A673 (cell line): Measurements from ENCODE around the gene NAV2. TPM values are rescaled to one million over a fixed set of nuclear protein-coding genes. Genes with fewer than 3 reads are reported as not detected.

Experiments used
- BruUV-seq: library from RNA; stranded (reverse); fragments of 400-500 nt; replicated peaks from 2 replicates; lab custom pipeline; 2021; lab: Mats Ljungman, UMichigan
- CTCF ChIA-PET: fragments of 300-600 bp; sonication (Branson Sonifier 250); formaldehyde crosslinking; loops from one replicate; lab custom pipeline; 2022; ENCODE audit warnings: antibody characterized with exemption; lab: Charles Lee
- POLR2A ChIA-PET: fragments of 300-600 bp; sonication (Branson Sonifier 250); formaldehyde crosslinking; loops from one replicate; lab custom pipeline; 2022; ENCODE audit warnings: antibody characterized with exemption; ENCODE audit not compliant: low non-redundant PET; lab: Charles Lee
- DNase-seq: peaks from one replicate; pipeline ENCODE4 v3.0.0-alpha.2; 2015; ENCODE audit warnings: low spot score
- H3K27ac ChIP-seq: fragments of 200-600 bp; sonication (generic); 2 replicates; pipeline ENCODE4 v1.5.1; 2016; ENCODE audit warnings: mixed run types, low read depth, mild to moderate bottlenecking, mixed read lengths, antibody characterized with exemption, low read length; ENCODE audit not compliant: poor library complexity, severe bottlenecking
- H3K27me3 ChIP-seq: fragments of 200-600 bp; sonication (generic); replicated peaks from 2 replicates; pipeline ENCODE4 v1.6.1; 2017; ENCODE audit warnings: mixed run types, low read depth, mild to moderate bottlenecking, mixed read lengths, antibody characterized with exemption, low read length; ENCODE audit not compliant: insufficient read depth, poor library complexity
- H3K36me3 ChIP-seq: fragments of 200-600 bp; sonication (generic); 2 replicates; pipeline ENCODE4 v1.6.1; 2016; ENCODE audit warnings: mixed run types, mild to moderate bottlenecking, mixed read lengths, antibody characterized with exemption, low read length; ENCODE audit not compliant: insufficient read depth, poor library complexity, severe bottlenecking
- H3K4me1 ChIP-seq: fragments of 200-600 bp; sonication (generic); 2 replicates; pipeline ENCODE4 v1.6.1; 2017; ENCODE audit warnings: mixed run types, mild to moderate bottlenecking, mixed read lengths, antibody characterized with exemption, low read length; ENCODE audit not compliant: insufficient read depth, poor library complexity, severe bottlenecking
- H3K4me3 ChIP-seq: fragments of 200-600 bp; sonication (generic); 2 replicates; pipeline ENCODE4 v1.5.1; 2016; ENCODE audit warnings: low read depth, mixed run types, mild to moderate bottlenecking, mixed read lengths, low read length; ENCODE audit not compliant: poor library complexity, severe bottlenecking
- H3K9me3 ChIP-seq: fragments of 200-600 bp; sonication (generic); 2 replicates; pipeline ENCODE4 v1.6.1; 2016; ENCODE audit warnings: mixed run types, low read depth, mild to moderate bottlenecking, mixed read lengths, antibody characterized with exemption, low read length; ENCODE audit not compliant: poor library complexity, severe bottlenecking
- CTCF ChIP-seq: fragments of 300-800, 200-600 bp; sonication (generic); conservative IDR thresholded peaks from 2 replicates; pipeline ENCODE4 v1.5.1; 2017; ENCODE audit warnings: low read depth, mild to moderate bottlenecking, antibody characterized with exemption, low read length, moderate library complexity, mixed read lengths
- EZH2 ChIP-seq: fragments of 200-600 bp; sonication (generic); IDR thresholded peaks from 2 replicates; pipeline ENCODE4 v1.6.1; 2017; ENCODE audit warnings: borderline replicate concordance, low read depth, mild to moderate bottlenecking, mixed read lengths, antibody characterized with exemption, low read length; ENCODE audit not compliant: poor library complexity, severe bottlenecking
- intact Hi-C: fragments of 100-400 bp; cut with micrococcal nuclease; formaldehyde crosslinking; loops from one replicate; pipeline ENCODE4 v1.10.0; 2022; ENCODE audit not compliant: unreplicated experiment
- total RNA-seq: library from RNA; stranded (reverse); gene quantifications from 2 replicates; pipeline ENCODE4 v1.2.3, GENCODE V29; 2021

The NAV2 gene
- total RNA-seq, 1 experiment from 2014 or later, result not detected

- H3K4me1 ChIP-seq, result no peaks in the 10 kb centered on the region
- CTCF ChIA-PET, result interaction anchor here (0.6 kb wide), 1 partner anchor 34 kb away, joined by 3 read pairs; no protein-coding TSS in a partner anchor
- POLR2A ChIA-PET, result no interaction called here
- no peak overlapping the region for H3K27ac ChIP-seq
- no peak for DNase-seq
- H3K27me3 ChIP-seq, result peaks cover 77% of the 10 kb centered on the region
- BruUV-seq, result no TSS peak
- no peak for TF ChIP-seq CTCF
- TF ChIP-seq EZH2, result peak; percentile 37
- H3K9me3 ChIP-seq, result no peaks in the 10 kb centered on the region
- intact Hi-C loops, result no loop called here
- no peaks in the 10 kb centered on the region for H3K36me3 ChIP-seq
- no peak overlapping the region for H3K4me3 ChIP-seq
Observed at GRCh38 chr11:20156876-20157613, 444.4 kb downstream of the NAV2 start.

- CTCF ChIA-PET, result interaction anchor here (0.6 kb wide), 1 partner anchor 35 kb away, joined by 3 read pairs; no protein-coding TSS in a partner anchor
- Histone ChIP-seq H3K4me1 (no peaks in the 10 kb centered on the region), H3K27ac (no peak overlapping the region), H3K27me3 (peaks cover 84% of the 10 kb centered on the region), H3K4me3 (no peak overlapping the region), H3K9me3 (no peaks in the 10 kb centered on the region), H3K36me3 (no peaks in the 10 kb centered on the region)
- TF ChIP-seq EZH2 (peak; percentile 11), CTCF (no peak)
- no peak for DNase-seq
- intact Hi-C loops, result no loop called here
- POLR2A ChIA-PET, result no interaction called here
- no TSS peak for BruUV-seq
Observed at GRCh38 chr11:20157728-20158127, 445.1 kb downstream of the NAV2 start.

- Histone ChIP-seq H3K9me3 (no peaks in the 10 kb centered on the region), H3K4me1 (no peaks in the 10 kb centered on the region), H3K4me3 (no peak overlapping the region), H3K27ac (no peak overlapping the region), H3K27me3 (peaks cover 94% of the 10 kb centered on the region), H3K36me3 (no peaks in the 10 kb centered on the region)
- ChIA-PET CTCF (no interaction called here), POLR2A (no interaction called here)
- intact Hi-C loops, result no loop called here
- DNase-seq, result peak; percentile 33
- no TSS peak for BruUV-seq
- TF ChIP-seq CTCF, result no peak
- TF ChIP-seq EZH2, result peak; percentile 69
Observed at GRCh38 chr11:20158597-20159257, 446.1 kb downstream of the NAV2 start.
